H9 (cell line): Measurements from ENCODE around the gene PCSK2. TPM values are rescaled to one million over a fixed set of nuclear protein-coding genes. Genes with fewer than 3 reads are reported as not detected.

ENCODE experiments used
- DNase-seq: peaks from one replicate; pipeline ENCODE4 v3.0.0-alpha.2; 2017
- H2AFZ ChIP-seq: one replicate; pipeline ENCODE4 v1.6.1; 2013; ENCODE audit warnings: mild to moderate bottlenecking, low read length, control low read depth, moderate library complexity
- H2AK5ac ChIP-seq: 2 replicates; pipeline ENCODE4 v1.6.1; 2013; ENCODE audit warnings: low read length, control low read depth, mixed read lengths; ENCODE audit not compliant: insufficient read length
- H2BK120ac ChIP-seq: one replicate; pipeline ENCODE4 v1.6.1; 2013; ENCODE audit warnings: low read depth, mild to moderate bottlenecking, low read length, control low read depth, inconsistent platforms; ENCODE audit not compliant: poor library complexity, severe bottlenecking
- H2BK12ac ChIP-seq: 2 replicates; pipeline ENCODE4 v1.6.1; 2013; ENCODE audit warnings: low read length, control low read depth, mixed read lengths, low read depth; ENCODE audit not compliant: insufficient read length
- H2BK15ac ChIP-seq: 2 replicates; pipeline ENCODE4 v1.6.1; 2013; ENCODE audit warnings: low read depth, low read length, control low read depth
- H2BK20ac ChIP-seq: one replicate; pipeline ENCODE4 v1.6.1; 2013; ENCODE audit warnings: low read depth, mild to moderate bottlenecking, low read length, control low read depth, inconsistent platforms; ENCODE audit not compliant: poor library complexity, severe bottlenecking
- H2BK5ac ChIP-seq: 2 replicates; pipeline ENCODE4 v1.6.1; 2013; ENCODE audit warnings: low read length, control low read depth, mixed read lengths; ENCODE audit not compliant: insufficient read length
- H3K14ac ChIP-seq: 2 replicates; pipeline ENCODE4 v1.6.1; 2013; ENCODE audit warnings: low read length, control low read depth; ENCODE audit not compliant: insufficient read depth
- H3K18ac ChIP-seq: 2 replicates; pipeline ENCODE4 v1.6.1; 2013; ENCODE audit warnings: low read depth, mild to moderate bottlenecking, mixed read lengths, low read length, control low read depth; ENCODE audit not compliant: insufficient read length
- H3K23ac ChIP-seq: 2 replicates; pipeline ENCODE4 v1.6.1; 2013; ENCODE audit warnings: low read length, control low read depth, mixed read lengths, low read depth; ENCODE audit not compliant: insufficient read length
- H3K23me2 ChIP-seq: 2 replicates; pipeline ENCODE4 v1.6.1; 2013; ENCODE audit warnings: low read depth, mild to moderate bottlenecking, mixed read lengths, low read length, control low read depth; ENCODE audit not compliant: insufficient read length, poor library complexity, severe bottlenecking
- H3K27ac ChIP-seq: 2 replicates; pipeline ENCODE4 v1.5.1; 2013; ENCODE audit warnings: low read length, control low read depth, mixed read lengths, low read depth; ENCODE audit not compliant: insufficient read length
- H3K27me3 ChIP-seq: 2 replicates; pipeline ENCODE4 v1.6.1; 2013; ENCODE audit warnings: low read length, control low read depth, inconsistent platforms; ENCODE audit not compliant: insufficient read depth
- H3K4ac ChIP-seq: 2 replicates; pipeline ENCODE4 v1.6.1; 2013; ENCODE audit warnings: low read depth, mild to moderate bottlenecking, control low read depth, inconsistent platforms, low read length, moderate library complexity
- H3K4me1 ChIP-seq: 2 replicates; pipeline ENCODE4 v1.6.1; 2013; ENCODE audit warnings: low read length, control low read depth, inconsistent platforms; ENCODE audit not compliant: insufficient read depth
- H3K4me2 ChIP-seq: 2 replicates; pipeline ENCODE4 v1.6.1; 2013; ENCODE audit warnings: low read length, control low read depth, mixed read lengths; ENCODE audit not compliant: insufficient read length, insufficient read depth
- H3K56ac ChIP-seq: 2 replicates; pipeline ENCODE4 v1.6.1; 2013; ENCODE audit warnings: low read depth, mild to moderate bottlenecking, mixed read lengths, low read length, control low read depth; ENCODE audit not compliant: insufficient read length
- H3K79me1 ChIP-seq: 2 replicates; pipeline ENCODE4 v1.6.1; 2013; ENCODE audit warnings: low read depth, mild to moderate bottlenecking, moderate library complexity, low read length, control low read depth, inconsistent platforms; ENCODE audit not compliant: insufficient read depth, poor library complexity, severe bottlenecking
- H3K79me2 ChIP-seq: 2 replicates; pipeline ENCODE4 v1.6.1; 2013; ENCODE audit warnings: low read length, control low read depth, inconsistent platforms; ENCODE audit not compliant: insufficient read depth
- H3K9ac ChIP-seq: 2 replicates; pipeline ENCODE4 v1.6.1; 2013; ENCODE audit warnings: low read length, control low read depth, mixed read lengths; ENCODE audit not compliant: insufficient read length; ENCODE audit errors: extremely low read depth
- H3K9me3 ChIP-seq: one replicate; pipeline ENCODE4 v1.6.1; 2013; ENCODE audit warnings: low read depth, low read length, inconsistent platforms; ENCODE audit not compliant: control insufficient read depth
- H3T11ph ChIP-seq: one replicate; pipeline ENCODE4 v1.6.1; 2013; ENCODE audit warnings: mild to moderate bottlenecking, low read length, control low read depth, inconsistent platforms
- H4K20me1 ChIP-seq: one replicate; pipeline ENCODE4 v1.6.1; 2013; ENCODE audit not compliant: control insufficient read depth, insufficient read length, insufficient read depth
- H4K5ac ChIP-seq: 2 replicates; pipeline ENCODE4 v1.6.1; 2013; ENCODE audit warnings: low read depth, mild to moderate bottlenecking, mixed read lengths, low read length, control low read depth; ENCODE audit not compliant: insufficient read length
- H4K8ac ChIP-seq: replicated peaks from 2 replicates; pipeline ENCODE4 v1.6.1; 2013; ENCODE audit warnings: low read length, control low read depth, mixed read lengths, low read depth; ENCODE audit not compliant: insufficient read length
- H4K91ac ChIP-seq: 2 replicates; pipeline ENCODE4 v1.6.1; 2013; ENCODE audit warnings: low read depth, mild to moderate bottlenecking, moderate library complexity, mixed read lengths, low read length, control low read depth; ENCODE audit not compliant: insufficient read length
- H3K27ac Mint-ChIP-seq, 3 experiments: 2 replicates in 2 of 3; 3 replicates in 1 of 3; pipeline ENCODE4 v1.8.0; 2020 to 2021; ENCODE audit warnings: mixed read lengths in 3 of 3, mild to moderate bottlenecking in 1 of 3, moderate library complexity in 1 of 3
- H3K27me3 Mint-ChIP-seq: 2 replicates; pipeline ENCODE4 v1.8.0; 2021; ENCODE audit warnings: low read depth, mild to moderate bottlenecking, moderate library complexity, mixed read lengths
- H3K36me3 Mint-ChIP-seq, 3 experiments: 2 replicates in 2 of 3; 3 replicates in 1 of 3; pipeline ENCODE4 v1.8.0; 2020 to 2021; ENCODE audit warnings: low read depth in 3 of 3, mixed read lengths in 3 of 3; ENCODE audit not compliant: insufficient read depth in 1 of 3
- H3K4me1 Mint-ChIP-seq, 2 experiments: 2 replicates each; pipeline ENCODE4 v1.8.0; 2020; ENCODE audit warnings: mixed read lengths in 2 of 2
- H3K4me3 Mint-ChIP-seq, 2 experiments: 2 replicates in 1 of 2; 3 replicates in 1 of 2; pipeline ENCODE4 v1.8.0; 2020 to 2021; ENCODE audit warnings: mild to moderate bottlenecking in 2 of 2, mixed read lengths in 2 of 2, moderate library complexity in 1 of 2
- H3K9me3 Mint-ChIP-seq, 2 experiments: 2 replicates in 1 of 2; 3 replicates in 1 of 2; pipeline ENCODE4 v1.8.0; 2020; ENCODE audit warnings: mild to moderate bottlenecking in 2 of 2, mixed read lengths in 2 of 2, moderate library complexity in 1 of 2
- total RNA-seq: library from RNA; stranded (reverse); gene quantifications from 2 replicates; pipeline ENCODE4 v1.2.1, GENCODE V29; 2021
- TF ChIP-seq, protein P1 (sequence below): fragments of 200-600 bp; sonication (generic); conservative IDR thresholded peaks from 3 replicates; pipeline ENCODE4 v1.8.0; 2021; ENCODE audit warnings: antibody characterized with exemption, mild to moderate bottlenecking

The PCSK2 gene
- total RNA-seq, 1 experiment from 2014 or later = 2.8 TPM

DNA sequence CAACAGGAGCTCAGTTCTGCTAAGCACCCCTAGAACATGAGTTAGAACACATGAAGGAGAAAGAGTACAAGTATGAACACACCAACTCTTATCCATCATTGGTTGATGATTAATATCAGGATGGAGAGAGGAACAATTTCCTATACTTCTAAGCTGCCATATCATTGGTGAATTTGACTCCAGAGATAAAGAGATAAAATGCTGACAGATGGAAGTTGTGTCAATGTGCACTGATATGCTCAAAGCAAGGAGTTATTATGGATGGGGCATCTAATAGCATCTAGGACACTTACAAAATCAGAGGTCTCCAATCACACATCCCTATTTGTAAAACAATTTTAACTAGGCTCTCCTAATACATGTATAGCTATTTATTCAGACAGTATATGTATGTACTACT is 159.0 kb downstream of the PCSK2 start:
- TF ChIP-seq, protein P1, sequence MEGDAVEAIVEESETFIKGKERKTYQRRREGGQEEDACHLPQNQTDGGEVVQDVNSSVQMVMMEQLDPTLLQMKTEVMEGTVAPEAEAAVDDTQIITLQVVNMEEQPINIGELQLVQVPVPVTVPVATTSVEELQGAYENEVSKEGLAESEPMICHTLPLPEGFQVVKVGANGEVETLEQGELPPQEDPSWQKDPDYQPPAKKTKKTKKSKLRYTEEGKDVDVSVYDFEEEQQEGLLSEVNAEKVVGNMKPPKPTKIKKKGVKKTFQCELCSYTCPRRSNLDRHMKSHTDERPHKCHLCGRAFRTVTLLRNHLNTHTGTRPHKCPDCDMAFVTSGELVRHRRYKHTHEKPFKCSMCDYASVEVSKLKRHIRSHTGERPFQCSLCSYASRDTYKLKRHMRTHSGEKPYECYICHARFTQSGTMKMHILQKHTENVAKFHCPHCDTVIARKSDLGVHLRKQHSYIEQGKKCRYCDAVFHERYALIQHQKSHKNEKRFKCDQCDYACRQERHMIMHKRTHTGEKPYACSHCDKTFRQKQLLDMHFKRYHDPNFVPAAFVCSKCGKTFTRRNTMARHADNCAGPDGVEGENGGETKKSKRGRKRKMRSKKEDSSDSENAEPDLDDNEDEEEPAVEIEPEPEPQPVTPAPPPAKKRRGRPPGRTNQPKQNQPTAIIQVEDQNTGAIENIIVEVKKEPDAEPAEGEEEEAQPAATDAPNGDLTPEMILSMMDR = no peak
- Histone ChIP-seq H3K9ac (no peak overlapping the region), H2AK5ac (no peak overlapping the region), H4K91ac (no peak overlapping the region), H2BK5ac (no peak overlapping the region), H3K4ac (no peak overlapping the region), H3K9me3 (no peaks in the 10 kb centered on the region), H2BK12ac (no peak overlapping the region), H3K79me2 (no peaks in the 10 kb centered on the region), H4K20me1 (no peaks in the 10 kb centered on the region), H2AFZ (no peak overlapping the region), H3K27ac (no peak overlapping the region), H2BK20ac (no peak overlapping the region), H3T11ph (no peak overlapping the region), H3K56ac (no peak overlapping the region), H2BK120ac (no peak overlapping the region), H4K5ac (no peak overlapping the region), H3K23me2 (no peaks in the 10 kb centered on the region), H3K27me3 (no peaks in the 10 kb centered on the region), H3K23ac (no peak overlapping the region), H3K4me2 (no peak overlapping the region), H2BK15ac (no peak overlapping the region), H4K8ac (no peak overlapping the region), H3K14ac (no peak overlapping the region), H3K79me1 (no peaks in the 10 kb centered on the region), H3K4me1 (no peaks in the 10 kb centered on the region), H3K18ac (no peak overlapping the region)
- no peaks in the 10 kb centered on the region for H3K9me3 Mint-ChIP-seq
- no peaks in the 10 kb centered on the region for H3K36me3 Mint-ChIP-seq
- no peak overlapping the region for H3K27ac Mint-ChIP-seq
- no peak overlapping the region for H3K4me3 Mint-ChIP-seq
- DNase-seq = no peak
- H3K4me1 Mint-ChIP-seq = no peaks in the 10 kb centered on the region; a peak in 1 of 4 replicates
- no peaks in the 10 kb centered on the region for H3K27me3 Mint-ChIP-seq
